Cerebellar nuclear complex (tissue), 1 donor: ENCODE results near the gene CSMD2.
"Not testable (repeated sequence)": the region's sequence is repeated elsewhere in the genome, so short reads cannot be mapped to it uniquely, and the experiment has no call there.

Source experiments
- DNase-seq, 2 experiments: peaks; one replicate each; lab custom pipeline; 2025; lab: John Stamatoyannopoulos, UW

CSMD2 gene

DNA sequence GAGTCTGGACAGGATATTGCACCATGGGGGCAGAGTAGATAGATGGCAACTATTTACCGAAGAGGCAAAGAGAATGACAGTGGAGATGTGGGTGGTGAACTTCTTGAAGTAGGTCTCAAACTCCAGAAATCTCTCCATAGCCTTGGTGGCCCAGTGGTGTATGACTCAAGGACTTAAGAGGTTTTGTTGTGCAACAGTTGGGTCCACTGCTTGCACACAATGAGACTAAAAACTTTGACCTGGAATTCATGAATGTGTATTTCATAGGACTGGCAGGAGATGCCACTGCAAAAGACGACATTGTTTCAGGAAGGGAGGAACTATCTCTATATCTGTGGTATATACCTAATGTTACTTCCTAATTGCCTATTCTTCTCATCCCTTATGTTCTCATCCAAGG lies 616.7 kb downstream of the CSMD2 start:
- no peak for DNase-seq

DNA sequence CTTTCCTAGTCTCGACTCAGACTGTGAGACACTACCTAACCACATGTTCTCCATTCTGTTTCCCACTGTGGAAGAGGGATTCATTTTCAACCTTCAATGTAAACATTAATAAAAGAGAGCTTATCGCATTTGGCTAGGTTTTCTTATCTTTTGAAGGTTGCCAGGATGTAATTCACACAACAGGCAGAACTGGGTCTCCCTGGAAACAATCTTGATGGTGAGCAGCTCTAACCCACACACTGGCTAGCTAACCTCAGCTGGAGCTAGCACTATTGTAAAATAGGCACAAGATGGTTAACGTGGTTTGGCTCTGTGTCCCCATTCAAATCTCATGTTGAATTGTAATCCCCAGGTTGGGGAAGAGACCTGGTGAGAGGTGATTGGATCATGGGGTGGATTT lies 617.5 kb downstream of the CSMD2 start:
- no peak for DNase-seq

DNA sequence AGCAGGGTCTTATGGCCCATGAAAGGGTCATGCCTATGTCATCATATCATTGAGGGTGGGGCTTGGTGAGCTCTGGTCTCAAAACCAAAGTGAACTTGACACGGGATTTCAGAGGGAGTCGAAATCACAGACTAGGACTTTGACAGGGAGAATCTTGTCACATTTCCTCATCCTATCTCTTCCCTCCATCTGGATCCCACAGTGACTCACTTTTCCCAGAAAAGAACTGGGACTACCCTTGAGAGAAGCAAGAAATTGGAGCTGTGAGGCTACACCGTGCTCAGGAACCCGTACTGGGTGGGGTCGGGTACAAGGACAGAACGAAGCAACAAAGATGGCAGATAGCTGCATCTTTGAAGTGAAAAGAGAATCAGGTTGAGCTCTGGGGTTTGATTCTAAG lies 623.1 kb downstream of the CSMD2 start:
- DNase-seq, result no peak

DNA sequence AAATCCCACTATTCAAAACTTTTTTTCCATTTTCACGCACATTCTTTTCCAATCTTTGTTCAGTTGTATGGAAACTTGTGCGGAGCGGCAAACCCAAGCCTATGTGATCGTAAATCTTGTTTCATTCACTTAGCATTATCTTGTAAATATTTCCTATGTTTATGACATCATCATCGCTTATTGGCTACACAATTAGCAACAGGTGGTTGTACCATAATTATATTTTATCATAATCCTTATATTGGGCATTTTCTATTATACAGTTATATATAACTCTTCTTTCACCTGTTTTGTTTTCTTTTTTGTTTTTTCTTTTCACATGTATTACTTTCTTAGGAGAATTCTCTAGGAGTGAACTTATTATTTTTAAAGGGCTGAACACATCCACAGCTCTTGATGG lies 627.1 kb downstream of the CSMD2 start:
- DNase-seq, result no peak

DNA sequence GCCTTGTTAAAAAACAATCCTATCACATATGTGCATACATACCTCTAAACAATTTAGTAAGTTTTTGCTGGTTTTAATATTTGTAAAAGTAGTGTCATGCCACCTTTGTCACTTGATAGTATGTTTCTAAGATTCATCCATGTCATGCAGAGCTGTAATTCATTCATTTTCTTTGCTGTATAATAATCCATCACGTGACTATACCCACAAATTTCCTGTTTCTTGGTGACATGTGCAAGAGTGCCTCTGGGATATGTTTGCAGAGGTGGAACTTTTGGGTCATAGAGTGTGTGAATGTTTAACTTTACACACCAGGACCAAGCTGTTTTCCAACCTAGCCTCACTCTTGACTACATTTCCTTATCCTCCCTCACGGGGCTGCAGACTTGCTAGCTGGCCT lies 629.7 kb downstream of the CSMD2 start:
- DNase-seq, result no peak

DNA sequence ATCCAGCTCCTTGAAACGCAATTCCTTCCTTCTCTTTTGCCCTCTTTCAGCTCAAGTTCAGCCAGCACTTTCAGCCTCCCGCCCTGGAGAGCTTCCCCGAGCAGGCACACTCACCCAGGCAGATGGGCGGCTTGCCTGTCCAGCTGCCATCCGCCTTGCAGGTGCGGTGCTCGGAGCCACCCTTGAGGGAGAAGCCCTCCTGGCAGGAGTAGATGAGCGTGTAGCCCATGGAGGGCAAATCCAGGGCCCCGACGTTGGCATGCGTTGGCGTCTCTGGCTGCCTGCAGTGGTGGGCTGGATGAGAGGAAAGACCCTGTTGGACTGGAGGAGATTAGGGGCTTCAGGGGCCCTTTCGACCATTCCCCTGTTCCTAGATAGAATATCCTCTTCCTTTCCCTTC lies 632.1 kb downstream of the CSMD2 start:
- DNase-seq, result no peak

DNA sequence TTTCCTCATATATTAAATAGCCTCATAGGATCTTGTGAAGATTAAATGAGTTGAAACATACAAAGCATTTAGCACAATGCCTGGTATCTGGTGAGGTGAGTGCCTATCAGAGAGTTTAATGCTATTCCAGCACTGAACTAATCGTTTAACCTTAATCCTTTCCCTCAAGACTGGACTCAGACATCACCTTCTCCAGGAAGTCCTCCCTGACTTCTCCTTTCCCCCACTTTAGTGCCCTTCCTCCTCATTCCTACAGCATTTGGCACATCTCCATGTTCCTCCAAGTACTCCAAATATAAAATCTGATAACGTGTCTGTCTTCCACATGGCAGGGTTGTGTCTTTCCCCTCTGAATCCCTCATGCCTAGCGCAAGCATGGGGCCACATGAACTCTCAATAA lies 632.8 kb downstream of the CSMD2 start:
- DNase-seq, result no peak

DNA sequence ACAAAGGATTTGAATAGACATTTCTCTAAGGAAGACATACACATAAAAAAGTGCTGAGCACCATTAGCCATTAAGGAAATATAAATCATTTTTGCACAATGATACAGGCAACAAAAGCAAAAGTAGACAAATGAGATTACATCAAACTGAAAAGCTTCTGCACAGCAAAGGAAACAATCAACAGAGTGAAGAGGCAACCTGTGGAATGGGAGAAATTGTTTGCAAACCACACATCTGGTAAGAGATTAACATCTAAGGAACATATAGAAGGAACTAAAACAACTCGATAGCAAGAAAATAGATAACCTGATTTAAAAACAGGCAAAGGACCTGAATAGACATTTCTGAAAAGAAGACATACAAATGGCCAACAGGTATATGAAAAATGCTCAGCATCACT lies 635.1 kb downstream of the CSMD2 start:
- no peak for DNase-seq

DNA sequence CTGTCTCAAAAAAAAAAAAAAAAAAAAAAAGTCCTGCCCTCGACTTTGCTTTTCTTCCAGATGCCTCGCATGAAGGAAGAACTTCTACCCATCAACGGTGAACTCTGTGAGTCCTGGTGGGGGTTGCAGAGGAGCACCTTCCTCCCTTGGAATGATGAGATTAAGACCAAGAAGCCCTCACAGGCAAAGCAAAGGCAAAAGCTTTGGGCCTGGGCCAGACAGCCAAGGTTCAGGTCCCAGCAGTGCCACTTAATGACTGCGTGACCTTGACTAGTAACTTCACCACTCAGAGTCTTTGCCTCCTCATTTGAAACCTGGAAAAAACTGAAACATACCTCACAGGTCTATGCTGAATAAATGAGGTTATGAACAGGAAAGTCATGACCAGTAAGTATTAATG lies 637.1 kb downstream of the CSMD2 start:
- no peak for DNase-seq

DNA sequence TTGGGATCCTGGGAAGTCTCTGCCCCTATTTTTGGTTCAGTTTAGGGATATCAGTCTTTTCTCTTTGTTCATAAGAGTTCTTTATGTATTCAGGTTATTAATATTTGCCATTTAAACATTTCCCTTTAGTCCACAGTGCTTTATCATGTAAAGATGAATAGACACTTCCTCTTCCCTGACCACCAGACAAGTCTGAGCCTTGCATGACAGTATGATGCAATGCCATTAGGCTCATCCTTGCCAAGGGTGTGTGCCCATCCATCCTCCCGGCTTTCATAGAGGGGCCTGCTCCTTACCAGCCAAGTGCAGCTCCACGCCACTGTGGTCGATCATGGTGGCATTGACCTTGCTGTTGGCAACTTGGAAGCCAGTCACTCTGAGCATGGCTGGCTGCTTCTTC lies 640.4 kb downstream of the CSMD2 start:
- no peak for DNase-seq

DNA sequence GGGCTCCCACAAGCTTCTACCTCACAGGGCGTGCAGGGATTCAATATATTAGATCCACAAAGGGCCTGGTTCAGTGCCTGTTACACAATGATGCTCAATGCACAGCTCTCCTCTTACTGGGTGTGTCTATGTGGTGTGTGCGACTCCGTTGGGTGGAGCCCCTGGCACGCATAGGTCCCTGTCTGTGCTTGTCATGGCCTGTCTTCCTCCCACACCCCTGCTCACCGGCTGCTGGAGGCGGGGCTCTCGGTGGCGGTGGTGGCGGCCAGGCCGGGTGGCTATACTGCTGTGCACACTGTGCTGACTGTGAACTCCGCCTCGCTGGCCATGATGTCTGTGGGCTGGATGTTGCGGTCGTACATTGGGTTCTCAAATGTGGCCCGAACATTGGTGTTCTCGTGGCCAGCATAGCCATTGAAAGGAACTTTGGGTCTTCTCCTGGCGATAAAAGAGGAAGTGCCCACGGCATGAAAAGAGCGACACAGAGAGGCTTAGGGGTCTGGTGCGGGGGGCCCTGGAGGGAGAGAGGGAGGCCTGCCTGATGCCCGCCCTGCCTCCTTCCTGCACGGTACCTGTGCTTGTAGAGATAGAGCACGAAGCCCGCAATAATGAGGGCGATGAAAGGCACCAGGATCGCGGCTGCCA lies 645.7 kb downstream of the CSMD2 start:
- DNase-seq, result no peak

DNA sequence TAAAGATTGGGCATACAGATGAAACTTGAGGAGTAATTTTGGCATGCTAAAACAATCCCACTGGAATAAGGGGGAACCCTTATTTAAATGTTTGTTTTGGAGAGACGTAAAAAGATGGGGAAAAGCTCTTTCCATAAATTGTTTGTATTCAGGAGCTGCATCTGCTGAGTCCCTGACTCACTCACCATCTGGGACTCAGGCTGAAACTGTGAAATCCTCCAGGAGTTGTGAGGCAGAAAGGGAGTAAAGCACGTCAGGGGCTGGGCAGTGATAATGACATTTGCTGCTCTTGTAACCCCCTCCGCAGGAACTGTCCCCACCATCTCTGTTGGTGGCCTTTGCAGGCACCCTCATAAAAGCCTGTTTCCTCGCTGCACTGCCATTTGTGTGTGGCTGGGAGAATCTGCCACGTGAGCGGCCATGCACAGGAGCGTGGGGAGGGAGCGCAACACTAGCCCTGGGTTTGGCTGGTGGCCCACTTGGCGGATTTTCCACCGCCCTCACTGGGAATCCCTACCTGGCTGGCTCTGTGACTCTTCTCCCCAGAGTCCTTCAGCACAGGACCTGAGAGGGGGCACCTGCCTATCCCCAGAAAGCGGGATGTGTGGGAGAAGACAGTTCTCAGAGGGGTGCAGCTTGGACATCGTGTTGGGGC lies 647.3 kb downstream of the CSMD2 start:
- no peak for DNase-seq

DNA sequence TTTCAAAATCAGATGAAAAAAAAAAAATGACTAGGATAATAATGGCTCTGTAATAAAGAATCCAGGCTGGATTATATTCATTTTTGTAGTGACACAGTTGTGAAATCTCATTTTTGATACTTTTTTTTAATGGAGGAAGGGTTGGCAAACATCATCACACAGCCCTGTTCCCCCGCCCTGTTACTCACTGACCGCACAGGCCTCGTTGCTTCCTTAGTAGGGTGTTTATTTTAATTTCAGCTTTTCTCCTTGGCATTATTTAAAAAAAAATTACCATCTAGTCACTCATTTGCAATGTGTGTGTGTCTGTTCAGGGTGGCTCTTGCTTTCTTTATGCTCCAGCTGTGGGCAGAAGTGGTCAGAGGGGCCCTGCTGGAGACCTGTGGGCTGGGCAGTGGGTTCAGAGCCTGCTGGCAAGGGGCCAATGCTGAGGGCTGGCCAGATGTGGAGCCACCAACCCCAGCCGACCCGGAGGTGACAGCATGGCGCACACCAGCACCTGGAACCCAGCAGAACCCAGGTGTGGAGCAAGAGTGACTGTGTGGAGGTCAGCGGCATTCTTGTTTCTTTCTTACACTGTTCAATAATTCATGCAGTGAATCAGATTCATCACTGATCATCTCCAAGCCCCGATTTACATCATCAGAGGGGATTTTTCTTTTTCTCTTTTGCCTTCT lies 648.0 kb downstream of the CSMD2 start:
- DNase-seq, result no peak

DNA sequence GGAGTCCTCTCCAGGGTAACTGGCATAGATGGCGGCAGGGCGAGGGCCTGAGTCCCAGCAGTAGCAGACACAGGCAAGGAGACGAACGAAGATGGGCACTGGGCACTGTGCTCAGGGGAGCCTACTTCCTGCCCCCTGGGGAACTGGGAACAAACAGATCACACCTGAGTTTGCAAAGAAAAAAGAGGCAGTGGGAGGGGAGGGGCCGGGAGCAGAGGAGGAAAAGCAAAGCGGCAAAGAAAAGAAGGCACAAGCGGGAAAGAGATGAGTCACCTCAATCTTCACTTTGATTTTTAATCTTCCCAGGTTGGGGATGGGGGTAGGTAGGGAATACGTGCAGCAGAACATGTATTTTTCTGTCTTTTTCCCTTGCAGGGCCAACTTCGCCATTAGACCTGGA lies 648.6 kb downstream of the CSMD2 start:
- DNase-seq, result no peak

DNA sequence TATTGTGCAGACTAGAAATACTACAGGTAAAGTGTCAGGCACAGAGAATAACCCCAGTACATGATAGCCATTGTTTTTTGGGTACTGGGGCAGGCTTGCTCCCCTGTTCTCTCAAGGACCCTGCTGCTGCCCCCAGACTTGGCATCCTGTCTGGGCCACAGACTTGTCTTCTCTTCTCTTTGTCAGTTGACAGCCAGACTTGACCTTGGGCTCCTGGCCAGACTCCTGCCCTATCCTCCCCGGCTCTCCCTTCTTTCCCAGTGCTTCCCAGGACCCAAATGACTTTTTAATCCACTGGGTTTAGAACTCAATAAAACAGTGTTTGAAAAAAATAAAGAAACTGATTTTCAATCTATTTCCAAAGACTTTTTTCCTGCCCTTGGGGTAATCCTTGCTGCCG lies 649.4 kb downstream of the CSMD2 start:
- no peak for DNase-seq

DNA sequence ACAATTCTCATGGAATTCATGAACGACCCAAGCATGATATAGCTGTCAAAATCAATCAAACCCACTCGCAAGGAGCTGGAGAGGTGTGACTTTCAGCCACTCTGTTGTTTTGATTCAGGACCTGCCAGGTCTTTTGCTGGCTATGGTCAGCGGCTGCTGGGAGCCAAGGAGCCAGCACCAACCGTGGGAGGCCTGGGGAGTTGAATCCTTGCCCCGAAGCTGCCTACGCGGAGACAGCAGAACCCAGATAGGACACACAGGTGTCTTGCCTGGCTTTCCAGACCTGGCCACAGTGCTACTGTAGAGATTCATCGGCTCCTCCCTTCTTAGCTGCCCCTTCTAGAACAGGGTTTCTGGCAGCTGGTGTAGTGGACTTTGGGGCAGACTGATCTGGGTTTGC lies 649.9 kb downstream of the CSMD2 start:
- no peak for DNase-seq

DNA sequence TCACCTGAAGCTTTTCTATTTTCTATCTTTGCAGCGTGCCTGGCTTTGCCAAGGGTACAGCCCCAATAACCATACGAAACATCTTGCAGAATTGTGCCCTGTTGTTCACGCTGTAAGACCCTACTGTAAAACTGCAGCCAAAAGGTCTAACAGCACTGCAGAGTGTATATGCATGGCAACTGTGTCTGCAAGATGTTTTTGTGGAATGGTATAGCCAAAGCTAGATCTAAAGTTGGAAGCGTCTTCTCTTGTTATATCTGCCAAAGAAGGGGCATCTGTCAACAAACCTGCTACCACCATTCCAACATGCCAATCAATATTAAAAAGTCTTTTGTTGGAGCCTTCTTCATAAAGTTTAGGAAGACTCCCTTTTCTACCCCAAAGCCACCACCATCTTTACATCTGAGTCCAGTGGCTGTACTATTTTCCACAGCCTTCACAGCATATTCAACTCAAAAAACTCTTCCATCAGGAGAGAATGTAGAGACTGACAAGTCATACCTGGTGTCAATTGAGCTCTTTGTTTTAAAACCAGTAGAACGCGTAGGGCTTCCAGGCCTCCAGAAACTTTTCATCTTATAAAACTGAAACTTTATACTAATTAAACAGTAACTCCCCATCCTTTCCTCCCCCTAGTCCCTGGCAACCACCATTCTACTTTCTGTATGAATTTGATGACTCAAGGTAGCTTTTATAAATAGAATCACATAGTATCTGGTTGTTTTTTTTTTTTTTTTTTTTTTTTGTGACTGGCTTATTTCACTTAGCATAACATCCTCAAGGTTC lies 652.6 kb downstream of the CSMD2 start:
- no peak for DNase-seq

DNA sequence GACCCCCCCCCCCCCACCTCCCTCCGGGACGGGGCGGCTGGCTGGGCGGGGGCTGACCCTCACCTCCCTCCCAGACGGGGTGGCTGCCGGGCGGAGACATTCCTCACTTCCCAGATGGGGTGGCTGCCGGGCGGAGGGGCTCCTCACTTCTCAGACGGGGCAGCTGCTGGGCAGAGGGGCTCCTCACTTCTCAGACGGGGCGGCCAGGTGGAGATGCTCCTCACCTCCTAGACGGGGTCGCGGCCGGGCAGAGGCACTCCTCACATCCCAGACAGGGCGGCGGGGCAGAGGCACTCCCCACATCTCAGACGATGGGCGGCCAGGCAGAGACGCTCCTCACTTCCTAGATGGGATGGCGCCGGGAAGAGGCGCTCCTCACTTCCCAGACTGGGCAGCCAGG lies 655.8 kb downstream of the CSMD2 start:
- DNase-seq, result not testable (repeated sequence)

DNA sequence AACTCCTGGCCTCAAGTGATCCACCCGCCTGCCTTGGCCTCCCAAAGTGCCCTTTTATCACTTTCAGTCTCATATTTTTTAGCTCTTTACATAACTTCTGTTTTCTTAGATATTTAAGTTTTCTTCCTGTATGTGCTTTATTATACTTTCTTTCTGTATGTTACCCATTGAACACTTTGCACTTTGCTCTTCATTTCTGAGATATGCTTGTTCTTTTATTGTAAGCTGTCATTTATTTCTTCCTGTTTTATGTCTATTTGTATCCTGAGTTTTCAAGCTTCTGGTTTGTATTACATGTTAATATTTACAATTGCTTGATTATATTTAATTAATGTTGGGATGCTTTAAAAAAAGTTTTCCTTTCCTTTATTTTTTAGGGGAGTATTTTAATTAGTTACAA lies 656.9 kb downstream of the CSMD2 start:
- no peak for DNase-seq

DNA sequence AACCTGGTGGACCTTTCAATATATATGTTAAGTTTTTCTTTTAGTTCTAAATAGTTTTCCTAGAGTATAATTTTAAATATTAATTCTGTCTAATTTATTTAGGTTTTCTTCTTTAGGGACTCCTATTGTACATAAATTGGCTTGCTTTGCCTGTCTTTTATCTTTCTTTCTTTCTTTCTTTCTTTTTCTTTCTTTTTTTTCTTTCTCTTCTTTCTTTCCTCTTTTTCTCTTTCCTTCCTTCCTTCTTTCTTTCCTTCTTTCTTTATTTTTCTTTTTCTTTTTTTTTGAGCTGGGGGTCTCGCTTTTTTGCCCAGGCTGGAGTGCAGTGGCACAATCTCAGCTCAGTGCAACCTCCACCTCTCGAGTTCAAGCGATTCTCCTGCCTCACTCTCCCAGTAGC lies 657.4 kb downstream of the CSMD2 start:
- no peak for DNase-seq

DNA sequence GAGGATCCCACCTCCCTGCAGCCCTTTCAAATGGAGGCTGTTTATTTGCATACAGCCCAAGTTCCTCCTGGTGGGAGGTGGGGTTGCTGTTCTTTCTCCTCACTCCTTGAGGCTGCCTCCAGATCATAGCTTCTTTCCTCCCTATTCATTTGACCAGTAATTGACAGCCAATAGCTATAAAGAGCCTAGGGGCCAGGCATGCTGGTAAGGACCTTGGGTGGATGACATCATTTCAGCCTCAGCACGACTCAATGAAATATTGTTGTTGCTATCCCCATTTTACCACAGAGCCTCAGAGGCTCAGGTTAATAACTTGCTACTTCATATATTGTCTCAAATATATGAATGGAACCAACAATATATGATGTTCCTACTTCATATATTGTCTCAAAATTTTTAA lies 661.5 kb downstream of the CSMD2 start:
- no peak for DNase-seq

DNA sequence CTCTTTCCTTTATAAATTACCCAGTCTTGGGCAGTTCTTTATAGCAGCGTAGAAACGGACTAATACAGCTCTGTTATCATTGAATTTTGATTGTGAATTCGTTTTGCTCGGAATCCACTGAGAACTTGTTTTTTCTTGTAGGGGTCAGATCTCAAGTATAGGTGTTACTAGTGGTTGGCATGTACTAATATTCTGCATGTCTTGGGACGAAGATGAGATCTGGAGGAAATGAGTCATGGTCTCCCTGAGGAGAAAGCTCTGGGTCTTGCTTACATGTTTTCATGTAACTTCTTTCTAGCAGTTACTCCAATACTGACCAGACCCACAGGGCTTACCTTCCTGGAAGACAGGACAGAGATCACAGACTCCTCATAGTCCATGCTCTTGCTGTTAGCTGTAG lies 662.3 kb downstream of the CSMD2 start:
- no peak for DNase-seq

DNA sequence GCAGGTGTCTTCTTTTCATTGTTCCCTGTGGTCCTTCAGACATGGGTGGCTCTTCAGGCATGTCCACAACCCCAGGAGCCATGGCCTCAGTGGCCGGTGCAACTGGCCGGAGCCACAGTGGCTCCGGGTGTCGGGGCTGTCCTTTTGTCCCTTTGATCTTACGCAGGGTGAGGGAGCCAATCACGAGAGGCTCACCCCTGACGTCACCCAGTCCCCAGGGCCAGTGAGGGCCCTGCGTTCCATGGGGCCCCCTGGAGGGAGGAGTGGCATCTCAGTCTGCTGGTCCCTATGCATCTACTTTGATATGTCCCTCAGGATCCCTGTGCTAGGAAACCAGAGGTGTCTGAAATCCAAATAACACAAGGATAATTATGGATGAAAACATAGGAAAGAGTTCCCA lies 663.3 kb downstream of the CSMD2 start:
- no peak for DNase-seq
